ENCODE results near the gene FAM3A. TPM values are rescaled to one million over a fixed set of nuclear protein-coding genes. Genes with fewer than 3 reads are reported as not detected.
"Not testable (repeated sequence)": the region's sequence is repeated elsewhere in the genome, so short reads cannot be mapped to it uniquely, and the experiment has no call there.

Gene FAM3A
- total RNA-seq, 1 experiment from 2014 or later: 25.0 TPM

DNA sequence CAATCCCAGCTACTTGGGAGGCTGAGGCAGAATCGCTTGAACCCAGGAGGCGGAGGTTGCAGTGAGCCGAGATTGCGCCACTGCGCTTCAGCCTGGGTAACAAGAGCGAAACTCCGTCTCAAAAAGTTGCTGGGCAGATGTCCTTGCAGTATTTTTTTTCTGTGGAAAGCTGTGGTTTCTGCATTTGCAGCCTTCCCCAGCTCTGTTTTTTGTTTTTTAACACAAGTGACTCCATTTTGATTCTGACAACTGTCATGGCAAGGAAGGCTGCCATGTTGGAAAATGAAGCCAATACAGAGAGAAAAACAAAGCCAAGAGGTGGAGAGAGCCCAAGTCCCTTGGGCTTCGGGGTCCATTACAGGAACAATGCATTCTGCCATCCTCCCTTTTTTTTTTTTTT lies 13.9 kb downstream of the FAM3A start (continued):
- TF ChIP-seq, protein P1, sequence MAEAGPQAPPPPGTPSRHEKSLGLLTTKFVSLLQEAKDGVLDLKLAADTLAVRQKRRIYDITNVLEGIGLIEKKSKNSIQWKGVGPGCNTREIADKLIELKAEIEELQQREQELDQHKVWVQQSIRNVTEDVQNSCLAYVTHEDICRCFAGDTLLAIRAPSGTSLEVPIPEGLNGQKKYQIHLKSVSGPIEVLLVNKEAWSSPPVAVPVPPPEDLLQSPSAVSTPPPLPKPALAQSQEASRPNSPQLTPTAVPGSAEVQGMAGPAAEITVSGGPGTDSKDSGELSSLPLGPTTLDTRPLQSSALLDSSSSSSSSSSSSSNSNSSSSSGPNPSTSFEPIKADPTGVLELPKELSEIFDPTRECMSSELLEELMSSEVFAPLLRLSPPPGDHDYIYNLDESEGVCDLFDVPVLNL (CRISPR knock-in tag; IDR thresholded peaks at IDR 0.05; ENCODE audit: borderline replicate concordance, low read depth): no peak
- no peak for TF ChIP-seq ZNF219 (CRISPR knock-in tag; IDR thresholded peaks at IDR 0.05; ENCODE audit: borderline replicate concordance)

DNA sequence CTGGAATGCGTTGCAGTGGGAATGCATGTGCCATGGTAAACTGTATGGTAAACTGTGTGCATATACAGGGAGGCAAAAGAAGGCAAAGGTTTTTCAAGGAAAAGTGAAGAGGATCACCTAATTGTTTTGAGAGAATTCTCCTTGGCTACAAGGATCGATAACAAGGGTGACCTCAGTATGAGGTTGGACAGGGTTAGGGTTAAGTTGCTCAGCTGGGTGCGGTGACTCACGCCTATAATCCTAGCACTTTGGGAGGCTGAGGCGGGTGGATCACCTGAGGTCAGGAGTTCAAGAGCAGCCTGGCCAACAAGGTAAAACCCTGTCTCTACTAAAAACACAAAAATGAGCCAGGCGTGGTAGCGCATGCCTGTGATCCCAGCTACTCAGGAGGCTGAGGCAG lies 14.6 kb downstream of the FAM3A start:
- H3K36me3 Mint-ChIP-seq; DNase-seq (ENCODE audit: low spot score); CTCF ChIA-PET; POLR2A ChIA-PET; H3K27me3 Mint-ChIP-seq (ENCODE audit: low read depth); ATAC-seq; H3K9me3 Mint-ChIP-seq; H3K4me1 Mint-ChIP-seq; H3K27ac Mint-ChIP-seq; H3K4me3 Mint-ChIP-seq: not testable (repeated sequence)

DNA sequence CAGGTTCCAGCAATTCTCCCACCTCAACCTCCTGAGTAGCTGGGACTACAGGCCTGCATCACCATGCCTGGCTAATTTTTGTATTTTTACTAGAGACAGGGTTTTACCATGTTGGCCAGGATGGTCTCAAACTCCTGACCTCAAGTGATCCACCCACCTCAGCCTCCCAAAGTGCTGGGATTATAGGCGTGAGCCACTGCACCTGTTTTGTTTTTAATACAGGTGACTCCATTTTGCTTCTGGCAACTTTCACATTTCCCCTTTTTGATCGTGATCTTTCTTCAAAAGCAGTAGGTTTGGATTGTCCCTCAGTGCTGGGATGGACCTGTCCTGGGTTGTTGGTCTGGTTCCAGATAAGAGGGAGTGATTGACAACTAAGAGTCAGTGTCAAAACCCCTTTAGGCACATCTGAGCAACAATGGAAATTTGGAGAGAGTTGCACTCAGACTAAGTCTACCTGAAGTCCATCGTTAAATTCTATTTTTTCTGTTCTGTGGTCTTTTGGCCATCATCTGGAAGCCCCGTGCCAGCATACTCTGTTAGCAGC lies 19.4 kb downstream of the FAM3A start:
- H3K36me3 Mint-ChIP-seq; CTCF ChIA-PET; H3K4me1 Mint-ChIP-seq; H3K9me3 Mint-ChIP-seq; H3K27me3 Mint-ChIP-seq (ENCODE audit: low read depth); DNase-seq (ENCODE audit: low spot score); H3K4me3 Mint-ChIP-seq; H3K27ac Mint-ChIP-seq; ATAC-seq: not testable (repeated sequence)
- POLR2A ChIA-PET: interaction anchor here (0.7 kb wide), 1 partner anchor 49 kb away, joined by 3 read pairs; no protein-coding TSS in a partner anchor

DNA sequence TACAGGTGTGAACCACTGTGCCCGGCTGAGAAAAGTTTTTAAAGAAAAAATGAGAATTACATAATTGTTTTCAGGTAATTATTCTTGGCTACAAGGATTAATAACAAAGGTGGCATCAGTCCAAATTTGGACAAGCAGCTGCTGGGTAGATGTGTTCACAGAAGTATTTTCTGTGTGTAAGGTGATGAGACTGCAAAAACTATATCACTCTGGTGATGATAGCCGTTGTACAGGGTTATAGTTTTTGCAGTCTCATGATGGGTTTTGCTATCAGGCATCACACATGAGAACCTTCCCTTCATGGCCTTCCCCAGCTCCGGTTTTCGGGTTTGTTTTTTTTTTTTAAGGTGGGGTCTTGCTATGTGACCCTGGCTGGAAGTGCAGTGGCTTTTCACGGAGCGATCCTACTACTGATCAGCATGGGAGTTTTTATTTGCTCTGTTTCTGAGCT lies 20.5 kb downstream of the FAM3A start:
- Mint-ChIP-seq H3K27me3 (ENCODE audit: low read depth) (peaks cover 5% of the 10 kb centered on the region; the same call in 1 of the 2 replicates), H3K36me3 (no peaks in the 10 kb centered on the region), H3K4me3 (no peak overlapping the region), H3K9me3 (no peaks in the 10 kb centered on the region), H3K4me1 (no peaks in the 10 kb centered on the region), H3K27ac (no peak overlapping the region)
- ChIA-PET CTCF (interaction anchor here (0.6 kb wide), 1 partner anchor 72 kb away, joined by 3 read pairs; no protein-coding TSS in a partner anchor), POLR2A (no interaction called here)
- DNase-seq (ENCODE audit: low spot score) (no peak), ATAC-seq (no peak)
- TF ChIP-seq, protein P2, sequence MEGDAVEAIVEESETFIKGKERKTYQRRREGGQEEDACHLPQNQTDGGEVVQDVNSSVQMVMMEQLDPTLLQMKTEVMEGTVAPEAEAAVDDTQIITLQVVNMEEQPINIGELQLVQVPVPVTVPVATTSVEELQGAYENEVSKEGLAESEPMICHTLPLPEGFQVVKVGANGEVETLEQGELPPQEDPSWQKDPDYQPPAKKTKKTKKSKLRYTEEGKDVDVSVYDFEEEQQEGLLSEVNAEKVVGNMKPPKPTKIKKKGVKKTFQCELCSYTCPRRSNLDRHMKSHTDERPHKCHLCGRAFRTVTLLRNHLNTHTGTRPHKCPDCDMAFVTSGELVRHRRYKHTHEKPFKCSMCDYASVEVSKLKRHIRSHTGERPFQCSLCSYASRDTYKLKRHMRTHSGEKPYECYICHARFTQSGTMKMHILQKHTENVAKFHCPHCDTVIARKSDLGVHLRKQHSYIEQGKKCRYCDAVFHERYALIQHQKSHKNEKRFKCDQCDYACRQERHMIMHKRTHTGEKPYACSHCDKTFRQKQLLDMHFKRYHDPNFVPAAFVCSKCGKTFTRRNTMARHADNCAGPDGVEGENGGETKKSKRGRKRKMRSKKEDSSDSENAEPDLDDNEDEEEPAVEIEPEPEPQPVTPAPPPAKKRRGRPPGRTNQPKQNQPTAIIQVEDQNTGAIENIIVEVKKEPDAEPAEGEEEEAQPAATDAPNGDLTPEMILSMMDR (IDR thresholded peaks at IDR 0.05): no peak
- TF ChIP-seq, protein P3, sequence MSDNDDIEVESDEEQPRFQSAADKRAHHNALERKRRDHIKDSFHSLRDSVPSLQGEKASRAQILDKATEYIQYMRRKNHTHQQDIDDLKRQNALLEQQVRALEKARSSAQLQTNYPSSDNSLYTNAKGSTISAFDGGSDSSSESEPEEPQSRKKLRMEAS (CRISPR knock-in tag; IDR thresholded peaks at IDR 0.05): no peak
- TF ChIP-seq, protein P4, sequence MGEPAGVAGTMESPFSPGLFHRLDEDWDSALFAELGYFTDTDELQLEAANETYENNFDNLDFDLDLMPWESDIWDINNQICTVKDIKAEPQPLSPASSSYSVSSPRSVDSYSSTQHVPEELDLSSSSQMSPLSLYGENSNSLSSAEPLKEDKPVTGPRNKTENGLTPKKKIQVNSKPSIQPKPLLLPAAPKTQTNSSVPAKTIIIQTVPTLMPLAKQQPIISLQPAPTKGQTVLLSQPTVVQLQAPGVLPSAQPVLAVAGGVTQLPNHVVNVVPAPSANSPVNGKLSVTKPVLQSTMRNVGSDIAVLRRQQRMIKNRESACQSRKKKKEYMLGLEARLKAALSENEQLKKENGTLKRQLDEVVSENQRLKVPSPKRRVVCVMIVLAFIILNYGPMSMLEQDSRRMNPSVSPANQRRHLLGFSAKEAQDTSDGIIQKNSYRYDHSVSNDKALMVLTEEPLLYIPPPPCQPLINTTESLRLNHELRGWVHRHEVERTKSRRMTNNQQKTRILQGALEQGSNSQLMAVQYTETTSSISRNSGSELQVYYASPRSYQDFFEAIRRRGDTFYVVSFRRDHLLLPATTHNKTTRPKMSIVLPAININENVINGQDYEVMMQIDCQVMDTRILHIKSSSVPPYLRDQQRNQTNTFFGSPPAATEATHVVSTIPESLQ (CRISPR knock-in tag; IDR thresholded peaks at IDR 0.05): no peak
- TF ChIP-seq, protein P5, sequence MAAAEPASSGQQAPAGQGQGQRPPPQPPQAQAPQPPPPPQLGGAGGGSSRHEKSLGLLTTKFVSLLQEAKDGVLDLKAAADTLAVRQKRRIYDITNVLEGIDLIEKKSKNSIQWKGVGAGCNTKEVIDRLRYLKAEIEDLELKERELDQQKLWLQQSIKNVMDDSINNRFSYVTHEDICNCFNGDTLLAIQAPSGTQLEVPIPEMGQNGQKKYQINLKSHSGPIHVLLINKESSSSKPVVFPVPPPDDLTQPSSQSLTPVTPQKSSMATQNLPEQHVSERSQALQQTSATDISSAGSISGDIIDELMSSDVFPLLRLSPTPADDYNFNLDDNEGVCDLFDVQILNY (CRISPR knock-in tag; IDR thresholded peaks at IDR 0.05): no peak
- no peak for TF ChIP-seq GRHL2 (CRISPR knock-in tag; IDR thresholded peaks at IDR 0.05; ENCODE audit: insufficient replicate concordance, severe bottlenecking)
- TF ChIP-seq MYBL2 (CRISPR knock-in tag; IDR thresholded peaks at IDR 0.05): no peak
- TF ChIP-seq ATF1 (CRISPR knock-in tag; IDR thresholded peaks at IDR 0.05): no peak
- TF ChIP-seq, protein P6, sequence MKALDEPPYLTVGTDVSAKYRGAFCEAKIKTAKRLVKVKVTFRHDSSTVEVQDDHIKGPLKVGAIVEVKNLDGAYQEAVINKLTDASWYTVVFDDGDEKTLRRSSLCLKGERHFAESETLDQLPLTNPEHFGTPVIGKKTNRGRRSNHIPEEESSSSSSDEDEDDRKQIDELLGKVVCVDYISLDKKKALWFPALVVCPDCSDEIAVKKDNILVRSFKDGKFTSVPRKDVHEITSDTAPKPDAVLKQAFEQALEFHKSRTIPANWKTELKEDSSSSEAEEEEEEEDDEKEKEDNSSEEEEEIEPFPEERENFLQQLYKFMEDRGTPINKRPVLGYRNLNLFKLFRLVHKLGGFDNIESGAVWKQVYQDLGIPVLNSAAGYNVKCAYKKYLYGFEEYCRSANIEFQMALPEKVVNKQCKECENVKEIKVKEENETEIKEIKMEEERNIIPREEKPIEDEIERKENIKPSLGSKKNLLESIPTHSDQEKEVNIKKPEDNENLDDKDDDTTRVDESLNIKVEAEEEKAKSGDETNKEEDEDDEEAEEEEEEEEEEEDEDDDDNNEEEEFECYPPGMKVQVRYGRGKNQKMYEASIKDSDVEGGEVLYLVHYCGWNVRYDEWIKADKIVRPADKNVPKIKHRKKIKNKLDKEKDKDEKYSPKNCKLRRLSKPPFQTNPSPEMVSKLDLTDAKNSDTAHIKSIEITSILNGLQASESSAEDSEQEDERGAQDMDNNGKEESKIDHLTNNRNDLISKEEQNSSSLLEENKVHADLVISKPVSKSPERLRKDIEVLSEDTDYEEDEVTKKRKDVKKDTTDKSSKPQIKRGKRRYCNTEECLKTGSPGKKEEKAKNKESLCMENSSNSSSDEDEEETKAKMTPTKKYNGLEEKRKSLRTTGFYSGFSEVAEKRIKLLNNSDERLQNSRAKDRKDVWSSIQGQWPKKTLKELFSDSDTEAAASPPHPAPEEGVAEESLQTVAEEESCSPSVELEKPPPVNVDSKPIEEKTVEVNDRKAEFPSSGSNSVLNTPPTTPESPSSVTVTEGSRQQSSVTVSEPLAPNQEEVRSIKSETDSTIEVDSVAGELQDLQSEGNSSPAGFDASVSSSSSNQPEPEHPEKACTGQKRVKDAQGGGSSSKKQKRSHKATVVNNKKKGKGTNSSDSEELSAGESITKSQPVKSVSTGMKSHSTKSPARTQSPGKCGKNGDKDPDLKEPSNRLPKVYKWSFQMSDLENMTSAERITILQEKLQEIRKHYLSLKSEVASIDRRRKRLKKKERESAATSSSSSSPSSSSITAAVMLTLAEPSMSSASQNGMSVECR (CRISPR knock-in tag; IDR thresholded peaks at IDR 0.05; ENCODE audit: borderline replicate concordance): no peak
- TF ChIP-seq ZNF263 (CRISPR knock-in tag; IDR thresholded peaks at IDR 0.05; ENCODE audit: low read depth): no peak
- TF ChIP-seq, protein P7, sequence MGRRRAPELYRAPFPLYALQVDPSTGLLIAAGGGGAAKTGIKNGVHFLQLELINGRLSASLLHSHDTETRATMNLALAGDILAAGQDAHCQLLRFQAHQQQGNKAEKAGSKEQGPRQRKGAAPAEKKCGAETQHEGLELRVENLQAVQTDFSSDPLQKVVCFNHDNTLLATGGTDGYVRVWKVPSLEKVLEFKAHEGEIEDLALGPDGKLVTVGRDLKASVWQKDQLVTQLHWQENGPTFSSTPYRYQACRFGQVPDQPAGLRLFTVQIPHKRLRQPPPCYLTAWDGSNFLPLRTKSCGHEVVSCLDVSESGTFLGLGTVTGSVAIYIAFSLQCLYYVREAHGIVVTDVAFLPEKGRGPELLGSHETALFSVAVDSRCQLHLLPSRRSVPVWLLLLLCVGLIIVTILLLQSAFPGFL (CRISPR knock-in tag; IDR thresholded peaks at IDR 0.05; ENCODE audit: borderline replicate concordance): no peak
- TF ChIP-seq, protein P8, sequence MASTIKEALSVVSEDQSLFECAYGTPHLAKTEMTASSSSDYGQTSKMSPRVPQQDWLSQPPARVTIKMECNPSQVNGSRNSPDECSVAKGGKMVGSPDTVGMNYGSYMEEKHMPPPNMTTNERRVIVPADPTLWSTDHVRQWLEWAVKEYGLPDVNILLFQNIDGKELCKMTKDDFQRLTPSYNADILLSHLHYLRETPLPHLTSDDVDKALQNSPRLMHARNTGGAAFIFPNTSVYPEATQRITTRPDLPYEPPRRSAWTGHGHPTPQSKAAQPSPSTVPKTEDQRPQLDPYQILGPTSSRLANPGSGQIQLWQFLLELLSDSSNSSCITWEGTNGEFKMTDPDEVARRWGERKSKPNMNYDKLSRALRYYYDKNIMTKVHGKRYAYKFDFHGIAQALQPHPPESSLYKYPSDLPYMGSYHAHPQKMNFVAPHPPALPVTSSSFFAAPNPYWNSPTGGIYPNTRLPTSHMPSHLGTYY (CRISPR knock-in tag; IDR thresholded peaks at IDR 0.05): no peak
- TF ChIP-seq RELA (CRISPR knock-in tag; IDR thresholded peaks at IDR 0.05; ENCODE audit: borderline replicate concordance): no peak
- TF ChIP-seq RORB (CRISPR knock-in tag; IDR thresholded peaks at IDR 0.05): no peak
